Peyer's patch (tissue), 4 donors: ENCODE results near the gene VPS39.

Experiments
- CTCF ChIP-seq, 6 experiments: fragments of 450-650 bp in 4 of 6; fragments of 200-600 bp in 2 of 6; sonication (generic) in 1 of 6; IDR thresholded peaks; one replicate each; pipeline ENCODE4 v1.5.1; 2017 to 2019; ENCODE audit warnings: antibody characterized with exemption in 6 of 6, mild to moderate bottlenecking in 3 of 6, moderate library complexity in 1 of 6
- POLR2A ChIP-seq, 2 donors: fragments of 450-650 bp; IDR thresholded peaks; one replicate each; pipeline ENCODE4 v1.5.1; 2017; ENCODE audit warnings: antibody characterized with exemption in 2 of 2, mild to moderate bottlenecking in 2 of 2, moderate library complexity in 2 of 2

GRCh38 chr15:42226648-42227047 is 18.5 kb upstream of the VPS39 start:
- no peak for TF ChIP-seq POLR2A (IDR thresholded peaks at IDR 0.05)
- TF ChIP-seq CTCF (IDR thresholded peaks at IDR 0.05), result no peak
